Sciatic nerve (tissue), 2 donors: ENCODE results near the gene FOXN3. TPM values are rescaled to one million over a fixed set of nuclear protein-coding genes. Genes with fewer than 3 reads are reported as not detected.
"Not testable (repeated sequence)": the region's sequence is repeated elsewhere in the genome, so short reads cannot be mapped to it uniquely, and the experiment has no call there.

ENCODE experiments used
- ATAC-seq: fragments of 200-7000 bp; cut with Tn5 transposase; one replicate; pipeline ENCODE4 v1.9.1; 2020; ENCODE audit warnings: mild to moderate bottlenecking, moderate library complexity
- DNase-seq: peaks from one replicate; pipeline ENCODE4 v3.0.0-alpha.2; 2020; ENCODE audit warnings: low spot score
- intact Hi-C: fragments of 100-400 bp; cut with DNase I; formaldehyde crosslinking; loops from one replicate; pipeline ENCODE4 v1.14.2; 2022
- total RNA-seq: library from RNA; stranded (reverse); fragmentation: NEBNext Ultra II Directional; extraction: Animal tissue kit (Norgen Biotek cat#: 25700); gene quantifications from one replicate; pipeline ENCODE4 v1.2.1, GENCODE V29; 2021
- donor health status: DM: no; HTN: no; CAD: no.
- donor health status: DM: no; HTN: no; CAD: no.

The FOXN3 gene
- total RNA-seq, 1 donor from 2014 or later: 80.9 TPM

GRCh38 chr14:89178800-89179535 is 238.1 kb downstream of the FOXN3 start:
- intact Hi-C loops: no loop called here
- ATAC-seq (no peak), DNase-seq (no peak)

- intact Hi-C loops: no loop called here
- ATAC-seq: no peak
Observed at GRCh38 chr14:89178376-89178775, 238.7 kb downstream of the FOXN3 start.

GRCh38 chr14:89175881-89176799 is 240.9 kb downstream of the FOXN3 start:
- ATAC-seq: no peak

More at GRCh38 chr14:89178376-89178775, 238.7 kb downstream of the FOXN3 start:
- DNase-seq: no peak

GRCh38 chr14:89171628-89172027 is 245.4 kb downstream of the FOXN3 start:
- DNase-seq (no peak), ATAC-seq (no peak)
- intact Hi-C loops: no loop called here

More at GRCh38 chr14:89175881-89176799, 240.9 kb downstream of the FOXN3 start:
- no peak for DNase-seq
- intact Hi-C loops: no loop called here

- ATAC-seq: peak; percentile 55
- DNase-seq: no peak
- intact Hi-C loops: no loop called here
Observed at GRCh38 chr14:89171168-89171567, 245.9 kb downstream of the FOXN3 start.

GRCh38 chr14:89167705-89168104 is 249.3 kb downstream of the FOXN3 start:
- ATAC-seq (no peak), DNase-seq (no peak)
- intact Hi-C loops: no loop called here

- ATAC-seq (no peak), DNase-seq (no peak)
- intact Hi-C loops: no loop called here
Observed at GRCh38 chr14:89166633-89167032, 250.4 kb downstream of the FOXN3 start.

GRCh38 chr14:89165189-89166181 is 251.5 kb downstream of the FOXN3 start:
- DNase-seq (no peak), ATAC-seq (peak; percentile 55)
- intact Hi-C loops: no loop called here

- intact Hi-C loops: no loop called here
- ATAC-seq (peak; percentile 26), DNase-seq (no peak)
Observed at GRCh38 chr14:89164168-89165073, 252.6 kb downstream of the FOXN3 start.

GRCh38 chr14:89163031-89163636 is 253.9 kb downstream of the FOXN3 start:
- intact Hi-C loops: no loop called here
- DNase-seq: no peak
- ATAC-seq: no peak

- ATAC-seq (no peak), DNase-seq (no peak)
- intact Hi-C loops: no loop called here
Observed at GRCh38 chr14:89162586-89162985, 254.4 kb downstream of the FOXN3 start.

GRCh38 chr14:89160437-89160836 is 256.6 kb downstream of the FOXN3 start:
- no peak for DNase-seq
- intact Hi-C loops: no loop called here
- no peak for ATAC-seq

- no peak for ATAC-seq
- DNase-seq: no peak
- intact Hi-C loops: no loop called here
Observed at GRCh38 chr14:89158701-89159100, 258.3 kb downstream of the FOXN3 start.

GRCh38 chr14:89158104-89158503 is 258.9 kb downstream of the FOXN3 start:
- DNase-seq, intact Hi-C loops, ATAC-seq: not testable (repeated sequence)

- DNase-seq: no peak
- ATAC-seq: no peak
- intact Hi-C loops: no loop called here
Observed at GRCh38 chr14:89155491-89155890, 261.5 kb downstream of the FOXN3 start.

GRCh38 chr14:89151693-89152092 is 265.3 kb downstream of the FOXN3 start:
- DNase-seq, intact Hi-C loops, ATAC-seq: not testable (repeated sequence)

GRCh38 chr14:89146274-89146673 is 270.8 kb downstream of the FOXN3 start:
- no peak for DNase-seq
- ATAC-seq: no peak
- intact Hi-C loops: no loop called here
